ENCODE results near the gene CLOCK.

Gene CLOCK

GRCh38 chr4:55447108-55447708 lies 99.5 kb downstream of the CLOCK start:
- Histone ChIP-seq H3K4me3 (ENCODE audit: low read length) (no peak overlapping the region), H3K9me3 (ENCODE audit: control insufficient read depth, insufficient read depth, low read length) (no peaks in the 10 kb centered on the region), H3K36me3 (ENCODE audit: control insufficient read depth, insufficient read depth, low read length) (peaks cover under 1% of the 10 kb centered on the region; the same call in 1 of the 2 replicates), H3K27ac (ENCODE audit: low read length) (no peak overlapping the region), H3K4me1 (ENCODE audit: control insufficient read depth, insufficient read depth, low read length) (no peaks in the 10 kb centered on the region), H3K27me3 (ENCODE audit: control insufficient read depth, insufficient read depth, low read length) (no peaks in the 10 kb centered on the region)
- WGBS (ENCODE audit: insufficient coverage, insufficient read length) = no CpG with 5 or more reads among the region's 9 CpGs
- DNase-seq (ENCODE audit: low read depth, low spot score) = no peak

GRCh38 chr4:55446578-55446922 lies 100.2 kb downstream of the CLOCK start:
- H3K4me1 ChIP-seq (ENCODE audit: control insufficient read depth, insufficient read depth, low read length) = no peaks in the 10 kb centered on the region
- no peak overlapping the region for H3K27ac ChIP-seq (ENCODE audit: low read length)
- WGBS (ENCODE audit: insufficient coverage, insufficient read length) = no CpG with 5 or more reads among the region's 1 CpG
- no peak overlapping the region for H3K4me3 ChIP-seq (ENCODE audit: low read length)
- H3K36me3 ChIP-seq (ENCODE audit: control insufficient read depth, insufficient read depth, low read length) = no peaks in the 10 kb centered on the region
- no peaks in the 10 kb centered on the region for H3K9me3 ChIP-seq (ENCODE audit: control insufficient read depth, insufficient read depth, low read length)
- DNase-seq (ENCODE audit: low read depth, low spot score) = no peak
- no peaks in the 10 kb centered on the region for H3K27me3 ChIP-seq (ENCODE audit: control insufficient read depth, insufficient read depth, low read length)

GRCh38 chr4:55445921-55446577 lies 100.7 kb downstream of the CLOCK start:
- Histone ChIP-seq H3K27me3 (ENCODE audit: control insufficient read depth, insufficient read depth, low read length) (no peaks in the 10 kb centered on the region), H3K4me3 (ENCODE audit: low read length) (no peak overlapping the region), H3K9me3 (ENCODE audit: control insufficient read depth, insufficient read depth, low read length) (no peaks in the 10 kb centered on the region), H3K4me1 (ENCODE audit: control insufficient read depth, insufficient read depth, low read length) (no peaks in the 10 kb centered on the region), H3K36me3 (ENCODE audit: control insufficient read depth, insufficient read depth, low read length) (no peaks in the 10 kb centered on the region), H3K27ac (ENCODE audit: low read length) (no peak overlapping the region)
- WGBS (ENCODE audit: insufficient coverage, insufficient read length) = no CpG with 5 or more reads among the region's 2 CpGs
- DNase-seq (ENCODE audit: low read depth, low spot score) = no peak

GRCh38 chr4:55444827-55445226 lies 101.9 kb downstream of the CLOCK start:
- H3K9me3 ChIP-seq (ENCODE audit: control insufficient read depth, insufficient read depth, low read length) = no peaks in the 10 kb centered on the region
- no peak for DNase-seq (ENCODE audit: low read depth, low spot score)
- H3K27ac ChIP-seq (ENCODE audit: low read length) = no peak overlapping the region
- no peak overlapping the region for H3K4me3 ChIP-seq (ENCODE audit: low read length)
- no peaks in the 10 kb centered on the region for H3K4me1 ChIP-seq (ENCODE audit: control insufficient read depth, insufficient read depth, low read length)
- no peaks in the 10 kb centered on the region for H3K27me3 ChIP-seq (ENCODE audit: control insufficient read depth, insufficient read depth, low read length)
- no peaks in the 10 kb centered on the region for H3K36me3 ChIP-seq (ENCODE audit: control insufficient read depth, insufficient read depth, low read length)
- WGBS (ENCODE audit: insufficient coverage, insufficient read length) = no CpG with 5 or more reads among the region's 2 CpGs

- Histone ChIP-seq H3K27me3 (ENCODE audit: control insufficient read depth, insufficient read depth, low read length) (no peaks in the 10 kb centered on the region), H3K4me1 (ENCODE audit: control insufficient read depth, insufficient read depth, low read length) (no peaks in the 10 kb centered on the region), H3K36me3 (ENCODE audit: control insufficient read depth, insufficient read depth, low read length) (no peaks in the 10 kb centered on the region), H3K27ac (ENCODE audit: low read length) (no peak overlapping the region), H3K4me3 (ENCODE audit: low read length) (no peak overlapping the region), H3K9me3 (ENCODE audit: control insufficient read depth, insufficient read depth, low read length) (no peaks in the 10 kb centered on the region)
- no peak for DNase-seq (ENCODE audit: low read depth, low spot score)
- 100% methylated on average over 1 of the region's 1 CpG for WGBS (ENCODE audit: insufficient coverage, insufficient read length)
Measured at GRCh38 chr4:55442541-55442940, 104.2 kb downstream of the CLOCK start.

GRCh38 chr4:55440786-55441185 lies 105.9 kb downstream of the CLOCK start:
- no peaks in the 10 kb centered on the region for H3K4me1 ChIP-seq (ENCODE audit: control insufficient read depth, insufficient read depth, low read length)
- WGBS (ENCODE audit: insufficient coverage, insufficient read length) = 100% methylated on average over 1 of the region's 2 CpGs
- DNase-seq (ENCODE audit: low read depth, low spot score) = no peak
- no peaks in the 10 kb centered on the region for H3K36me3 ChIP-seq (ENCODE audit: control insufficient read depth, insufficient read depth, low read length)
- H3K4me3 ChIP-seq (ENCODE audit: low read length) = no peak overlapping the region
- H3K9me3 ChIP-seq (ENCODE audit: control insufficient read depth, insufficient read depth, low read length) = no peaks in the 10 kb centered on the region
- H3K27me3 ChIP-seq (ENCODE audit: control insufficient read depth, insufficient read depth, low read length) = no peaks in the 10 kb centered on the region
- H3K27ac ChIP-seq (ENCODE audit: low read length) = no peak overlapping the region

GRCh38 chr4:55439023-55439422 lies 107.7 kb downstream of the CLOCK start:
- Histone ChIP-seq H3K27me3 (ENCODE audit: control insufficient read depth, insufficient read depth, low read length) (no peaks in the 10 kb centered on the region), H3K4me3 (ENCODE audit: low read length) (no peak overlapping the region), H3K4me1 (ENCODE audit: control insufficient read depth, insufficient read depth, low read length) (no peaks in the 10 kb centered on the region), H3K27ac (ENCODE audit: low read length) (no peak overlapping the region), H3K9me3 (ENCODE audit: control insufficient read depth, insufficient read depth, low read length) (no peaks in the 10 kb centered on the region), H3K36me3 (ENCODE audit: control insufficient read depth, insufficient read depth, low read length) (no peaks in the 10 kb centered on the region)
- DNase-seq (ENCODE audit: low read depth, low spot score) = no peak

- no peak overlapping the region for H3K27ac ChIP-seq (ENCODE audit: low read length)
- H3K9me3 ChIP-seq (ENCODE audit: control insufficient read depth, insufficient read depth, low read length) = no peaks in the 10 kb centered on the region
- H3K4me1 ChIP-seq (ENCODE audit: control insufficient read depth, insufficient read depth, low read length) = no peaks in the 10 kb centered on the region
- no peaks in the 10 kb centered on the region for H3K27me3 ChIP-seq (ENCODE audit: control insufficient read depth, insufficient read depth, low read length)
- no peaks in the 10 kb centered on the region for H3K36me3 ChIP-seq (ENCODE audit: control insufficient read depth, insufficient read depth, low read length)
- no peak overlapping the region for H3K4me3 ChIP-seq (ENCODE audit: low read length)
- no peak for DNase-seq (ENCODE audit: low read depth, low spot score)
- no CpG with 5 or more reads among the region's 2 CpGs for WGBS (ENCODE audit: insufficient coverage, insufficient read length)
Measured at GRCh38 chr4:55438314-55438713, 108.4 kb downstream of the CLOCK start.

GRCh38 chr4:55437823-55438222 lies 108.9 kb downstream of the CLOCK start:
- H3K4me1 ChIP-seq (ENCODE audit: control insufficient read depth, insufficient read depth, low read length) = peaks cover 1% of the 10 kb centered on the region; the same call in 1 of the 2 replicates
- H3K9me3 ChIP-seq (ENCODE audit: control insufficient read depth, insufficient read depth, low read length) = no peaks in the 10 kb centered on the region
- no peak overlapping the region for H3K27ac ChIP-seq (ENCODE audit: low read length)
- no peaks in the 10 kb centered on the region for H3K36me3 ChIP-seq (ENCODE audit: control insufficient read depth, insufficient read depth, low read length)
- DNase-seq (ENCODE audit: low read depth, low spot score) = no peak
- WGBS (ENCODE audit: insufficient coverage, insufficient read length) = no CpG with 5 or more reads among the region's 3 CpGs
- no peak overlapping the region for H3K4me3 ChIP-seq (ENCODE audit: low read length)
- no peaks in the 10 kb centered on the region for H3K27me3 ChIP-seq (ENCODE audit: control insufficient read depth, insufficient read depth, low read length)

GRCh38 chr4:55437356-55437796 lies 109.3 kb downstream of the CLOCK start:
- no peaks in the 10 kb centered on the region for H3K36me3 ChIP-seq (ENCODE audit: control insufficient read depth, insufficient read depth, low read length)
- no peak for DNase-seq (ENCODE audit: low read depth, low spot score)

More at GRCh38 chr4:55437356-55437796, 109.3 kb downstream of the CLOCK start:
- WGBS (ENCODE audit: insufficient coverage, insufficient read length) = no CpG with 5 or more reads among the region's 5 CpGs
- Histone ChIP-seq H3K27me3 (ENCODE audit: control insufficient read depth, insufficient read depth, low read length) (no peaks in the 10 kb centered on the region), H3K4me3 (ENCODE audit: low read length) (no peak overlapping the region), H3K9me3 (ENCODE audit: control insufficient read depth, insufficient read depth, low read length) (no peaks in the 10 kb centered on the region), H3K27ac (ENCODE audit: low read length) (no peak overlapping the region), H3K4me1 (ENCODE audit: control insufficient read depth, insufficient read depth, low read length) (peaks cover 1% of the 10 kb centered on the region; the same call in 1 of the 2 replicates)
